Measurements from ENCODE around the gene KCNIP4.

Gene KCNIP4

GRCh38 chr4:21117541-21118180, 830.9 kb downstream of the KCNIP4 start:
- TF ChIP-seq REST (IDR thresholded peaks at IDR 0.05; ENCODE audit: insufficient replicate concordance, low read depth) (no peak), POLR2AphosphoS5 (IDR thresholded peaks at IDR 0.05; ENCODE audit: low read depth) (no peak), CTCF (IDR thresholded peaks at IDR 0.05; ENCODE audit: insufficient read depth, low read length) (no peak), GABPA (IDR thresholded peaks at IDR 0.05; ENCODE audit: low read depth) (no peak), SPI1 (IDR thresholded peaks at IDR 0.05; ENCODE audit: borderline replicate concordance, low read depth) (no peak)
- H3K4me3 ChIP-seq (replicated peaks; ENCODE audit: insufficient read depth, low read length) = no peak overlapping the region
- no peak overlapping the region for H3K27ac ChIP-seq (replicated peaks)
- H3K27me3 ChIP-seq (ENCODE audit: insufficient read depth, poor library complexity, severe bottlenecking) = no peaks in the 10 kb centered on the region
- DNase-seq (ENCODE audit: low read depth in 1 of 2, low spot score in 1 of 2) = no peak

- DNase-seq (ENCODE audit: low read depth in 1 of 2, low spot score in 1 of 2) = no peak
- TF ChIP-seq REST (IDR thresholded peaks at IDR 0.05; ENCODE audit: insufficient replicate concordance, low read depth) (no peak), POLR2AphosphoS5 (IDR thresholded peaks at IDR 0.05; ENCODE audit: low read depth) (no peak), GABPA (IDR thresholded peaks at IDR 0.05; ENCODE audit: low read depth) (no peak), CTCF (IDR thresholded peaks at IDR 0.05; ENCODE audit: insufficient read depth, low read length) (no peak), SPI1 (IDR thresholded peaks at IDR 0.05; ENCODE audit: borderline replicate concordance, low read depth) (no peak)
- no peak overlapping the region for H3K27ac ChIP-seq (replicated peaks)
- H3K4me3 ChIP-seq (replicated peaks; ENCODE audit: insufficient read depth, low read length) = no peak overlapping the region
- H3K27me3 ChIP-seq (ENCODE audit: insufficient read depth, poor library complexity, severe bottlenecking) = no peaks in the 10 kb centered on the region
These were observed 834.9 kb downstream of the KCNIP4 start for GRCh38 chr4:21113496-21114223.

GRCh38 chr4:21102667-21103066, 845.9 kb downstream of the KCNIP4 start:
- Histone ChIP-seq H3K4me3 (replicated peaks; ENCODE audit: insufficient read depth, low read length) (no peak overlapping the region), H3K27me3 (ENCODE audit: insufficient read depth, poor library complexity, severe bottlenecking) (no peaks in the 10 kb centered on the region), H3K27ac (replicated peaks) (no peak overlapping the region)
- no peak for DNase-seq (ENCODE audit: low read depth in 1 of 2, low spot score in 1 of 2)
- no peak for TF ChIP-seq CTCF (IDR thresholded peaks at IDR 0.05; ENCODE audit: insufficient read depth, low read length)
- no peak for TF ChIP-seq REST (IDR thresholded peaks at IDR 0.05; ENCODE audit: insufficient replicate concordance, low read depth)
- no peak for TF ChIP-seq GABPA (IDR thresholded peaks at IDR 0.05; ENCODE audit: low read depth)
- TF ChIP-seq POLR2AphosphoS5 (IDR thresholded peaks at IDR 0.05; ENCODE audit: low read depth) = no peak
- TF ChIP-seq SPI1 (IDR thresholded peaks at IDR 0.05; ENCODE audit: borderline replicate concordance, low read depth) = no peak

Measured in HL-60 (cell line).